Mucosa of descending colon (tissue), 3 donors: Measurements from ENCODE around the gene NF1. TPM values are rescaled to one million over a fixed set of nuclear protein-coding genes. Genes with fewer than 3 reads are reported as not detected.

Source experiments
- ATAC-seq: fragments of 200-7000 bp; cut with Tn5 transposase; one replicate; pipeline ENCODE4 v1.9.1; 2020; ENCODE audit warnings: mild to moderate bottlenecking, moderate library complexity
- DNase-seq, 3 donors: peaks; one replicate each; pipeline ENCODE4 v3.0.0-alpha.2; 2020
- H3K36me3 ChIP-seq: fragments of 200-600 bp; one replicate; pipeline ENCODE4 v1.8.0; 2021; ENCODE audit warnings: low read depth, mild to moderate bottlenecking
- H3K4me1 ChIP-seq: fragments of 200-600 bp; one replicate; pipeline ENCODE4 v1.8.0; 2021; ENCODE audit warnings: low read depth, mild to moderate bottlenecking
- H3K4me3 ChIP-seq: fragments of 200-600 bp; one replicate; pipeline ENCODE4 v1.8.0; 2021; ENCODE audit warnings: mild to moderate bottlenecking
- H3K9me3 ChIP-seq: fragments of 200-600 bp; one replicate; pipeline ENCODE4 v1.8.0; 2021; ENCODE audit warnings: mild to moderate bottlenecking
- intact Hi-C, 2 donors: fragments of 100-400 bp; cut with DNase I in 1 of 2; cut with micrococcal nuclease in 1 of 2; formaldehyde crosslinking; loops; one replicate each; pipeline versions ENCODE4 v1.11.0 to v1.11.1; 2022; cut with DNase I, micrococcal nuclease
- total RNA-seq, 3 donors: library from RNA; stranded (reverse); fragmentation: NEBNext Ultra II Directional in 2 of 3; extraction: Animal tissue kit (Norgen Biotek cat#: 25700) in 2 of 3; gene quantifications; one replicate each; pipeline versions ENCODE4 v1.2.1 to v1.2.4, GENCODE V29; 2021 to 2023
- TF ChIP-seq, protein P1 (sequence below): fragments of 200-600 bp; IDR thresholded peaks from one replicate; pipeline ENCODE4 v1.8.0; 2022; ENCODE audit warnings: antibody characterized with exemption, mild to moderate bottlenecking
- donor health status: DM: no; HTN: no; CAD: no; lungs with moderate emphysema.
- donor health status: DM: no; HTN: no; CAD: no.
- donor health status: DM: no; HTN: yes; CAD: no.

Gene NF1
- total RNA-seq, 3 donors from 2014 or later = 51.9 to 67.6 (median 52.4) TPM

GRCh38 chr17:31060791-31061550, 33.8 kb upstream of the NF1 start:
- intact Hi-C loops = no loop called here
- no peaks in the 10 kb centered on the region for H3K36me3 ChIP-seq
- no peak for ATAC-seq
- DNase-seq = no peak
- TF ChIP-seq, protein P1, sequence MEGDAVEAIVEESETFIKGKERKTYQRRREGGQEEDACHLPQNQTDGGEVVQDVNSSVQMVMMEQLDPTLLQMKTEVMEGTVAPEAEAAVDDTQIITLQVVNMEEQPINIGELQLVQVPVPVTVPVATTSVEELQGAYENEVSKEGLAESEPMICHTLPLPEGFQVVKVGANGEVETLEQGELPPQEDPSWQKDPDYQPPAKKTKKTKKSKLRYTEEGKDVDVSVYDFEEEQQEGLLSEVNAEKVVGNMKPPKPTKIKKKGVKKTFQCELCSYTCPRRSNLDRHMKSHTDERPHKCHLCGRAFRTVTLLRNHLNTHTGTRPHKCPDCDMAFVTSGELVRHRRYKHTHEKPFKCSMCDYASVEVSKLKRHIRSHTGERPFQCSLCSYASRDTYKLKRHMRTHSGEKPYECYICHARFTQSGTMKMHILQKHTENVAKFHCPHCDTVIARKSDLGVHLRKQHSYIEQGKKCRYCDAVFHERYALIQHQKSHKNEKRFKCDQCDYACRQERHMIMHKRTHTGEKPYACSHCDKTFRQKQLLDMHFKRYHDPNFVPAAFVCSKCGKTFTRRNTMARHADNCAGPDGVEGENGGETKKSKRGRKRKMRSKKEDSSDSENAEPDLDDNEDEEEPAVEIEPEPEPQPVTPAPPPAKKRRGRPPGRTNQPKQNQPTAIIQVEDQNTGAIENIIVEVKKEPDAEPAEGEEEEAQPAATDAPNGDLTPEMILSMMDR = no peak
- no peaks in the 10 kb centered on the region for H3K9me3 ChIP-seq
- H3K4me3 ChIP-seq = no peak overlapping the region
- H3K4me1 ChIP-seq = no peaks in the 10 kb centered on the region

- ATAC-seq (peak; percentile 42), DNase-seq (no peak)
- TF ChIP-seq, protein P1 = no peak
- H3K4me3 ChIP-seq = no peak overlapping the region
- no peaks in the 10 kb centered on the region for H3K4me1 ChIP-seq
- no peaks in the 10 kb centered on the region for H3K9me3 ChIP-seq
- no peaks in the 10 kb centered on the region for H3K36me3 ChIP-seq
- intact Hi-C loops = no loop called here
These were observed 33.1 kb upstream of the NF1 start for GRCh38 chr17:31061678-31062077.

DNA sequence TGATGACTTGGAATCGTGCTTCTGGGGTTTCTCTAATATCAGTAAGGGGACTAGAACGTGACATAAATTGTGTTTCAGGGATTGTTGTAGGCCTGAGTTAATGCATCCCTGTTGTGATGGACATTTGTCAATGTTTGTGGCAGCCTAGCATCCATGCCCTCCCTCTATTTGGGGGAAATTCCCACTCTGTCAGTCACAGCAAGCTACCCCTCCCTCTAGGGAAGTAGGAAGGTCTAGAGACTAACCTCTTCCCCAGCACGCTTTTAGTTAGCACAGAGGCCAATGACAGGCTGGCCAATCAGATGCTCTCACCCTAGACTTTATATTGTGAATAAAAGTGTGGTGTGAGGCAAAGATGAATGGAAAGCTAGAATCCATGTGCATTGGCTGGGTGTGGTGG, 32.4 kb upstream of the NF1 start:
- no peak for ATAC-seq
- no peaks in the 10 kb centered on the region for H3K36me3 ChIP-seq

DNA sequence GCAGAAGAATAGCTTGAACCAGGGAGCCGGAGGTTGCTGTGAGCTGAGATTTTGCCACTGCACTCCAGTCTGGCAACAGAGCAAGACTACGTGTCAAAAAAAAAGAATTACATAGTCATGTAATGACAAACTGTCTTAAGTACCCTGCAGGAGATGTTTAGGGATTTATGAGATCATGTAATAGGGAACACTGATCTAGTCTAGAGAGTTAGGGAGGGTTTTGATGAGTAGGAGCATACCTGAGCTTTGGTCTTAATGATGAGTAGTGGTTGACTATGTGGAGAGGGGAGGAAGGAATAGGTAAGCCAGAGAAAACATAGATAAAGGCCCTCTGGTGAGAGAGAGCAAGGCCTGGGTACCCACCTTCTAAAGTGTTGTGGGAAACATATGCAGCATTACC, 30.1 kb upstream of the NF1 start:
- H3K4me1 ChIP-seq = peaks cover 8% of the 10 kb centered on the region
- no peaks in the 10 kb centered on the region for H3K9me3 ChIP-seq
- TF ChIP-seq, protein P1 = no peak
- ATAC-seq (no peak), DNase-seq (no peak)
- intact Hi-C loops = no loop called here
- H3K36me3 ChIP-seq = no peaks in the 10 kb centered on the region
- H3K4me3 ChIP-seq = no peak overlapping the region

More for the DNA sequence above, 32.4 kb upstream of the NF1 start:
- Histone ChIP-seq H3K4me3 (no peak overlapping the region), H3K9me3 (no peaks in the 10 kb centered on the region), H3K4me1 (no peaks in the 10 kb centered on the region)
- intact Hi-C loops = no loop called here
- DNase-seq = no peak
- TF ChIP-seq, protein P1 = no peak

- no peak for DNase-seq
- intact Hi-C loops = no loop called here
- no peak overlapping the region for H3K4me3 ChIP-seq
- H3K4me1 ChIP-seq = peaks cover 8% of the 10 kb centered on the region
- TF ChIP-seq, protein P1 = no peak
- H3K9me3 ChIP-seq = no peaks in the 10 kb centered on the region
- peak; percentile 91 for ATAC-seq
- H3K36me3 ChIP-seq = no peaks in the 10 kb centered on the region
These were observed 27.0 kb upstream of the NF1 start for GRCh38 chr17:31067691-31068184.
